H1 (cell line): Measurements from ENCODE around the gene RPS3. TPM values are rescaled to one million over a fixed set of nuclear protein-coding genes. Genes with fewer than 3 reads are reported as not detected.

ENCODE experiments used
- CTCF ChIA-PET: fragments of 300-600 bp; sonication (Branson Sonifier 250); formaldehyde crosslinking; loops from one replicate; lab custom pipeline; 2021; ENCODE audit not compliant: partially characterized antibody; lab: Charles Lee
- POLR2A ChIA-PET: fragments of 300-600 bp; sonication (Branson Sonifier 250); formaldehyde crosslinking; loops from one replicate; lab custom pipeline; 2021; ENCODE audit warnings: inconsistent platforms; ENCODE audit not compliant: partially characterized antibody; lab: Charles Lee
- DNase-seq, 2 experiments: peaks; one replicate each; pipeline versions ENCODE4 v3.0.0 to v3.0.0-alpha.2; 2010 to 2022; ENCODE audit warnings: low spot score in 2 of 2, low read depth in 1 of 2, mixed read lengths in 1 of 2
- FAIRE-seq: peaks from 2 replicates; lab custom pipeline; 2011; peaks lifted over from hg19 to GRCh38; lab: Jason Lieb, UNC
- H2AFZ ChIP-seq: 2 replicates; pipeline ENCODE4 v1.8.1; 2012; ENCODE audit warnings: low read length, inconsistent platforms
- H2AK5ac ChIP-seq: 2 replicates; pipeline ENCODE4 v1.6.1; 2013; ENCODE audit warnings: low read depth, low read length
- H2BK120ac ChIP-seq: replicated peaks from 2 replicates; pipeline ENCODE3; 2013; ENCODE audit warnings: low read depth, low read length, inconsistent platforms
- H2BK12ac ChIP-seq: 2 replicates; pipeline ENCODE4 v1.6.1; 2013; ENCODE audit warnings: low read depth, low read length
- H2BK15ac ChIP-seq: 2 replicates; pipeline ENCODE4 v1.6.1; 2013; ENCODE audit warnings: low read length
- H2BK20ac ChIP-seq: 2 replicates; pipeline ENCODE4 v1.6.1; 2013; ENCODE audit warnings: low read length
- H2BK5ac ChIP-seq: 2 replicates; pipeline ENCODE4 v1.6.1; 2013; ENCODE audit warnings: low read depth, low read length
- H3K14ac ChIP-seq: 2 replicates; pipeline ENCODE4 v1.6.1; 2013; ENCODE audit warnings: inconsistent platforms; ENCODE audit not compliant: insufficient read length
- H3K18ac ChIP-seq: 2 replicates; pipeline ENCODE4 v1.6.1; 2013; ENCODE audit warnings: low read length; ENCODE audit errors: extremely low read depth
- H3K23ac ChIP-seq: 2 replicates; pipeline ENCODE4 v1.6.1; 2013; ENCODE audit warnings: inconsistent platforms; ENCODE audit not compliant: insufficient read length
- H3K23me2 ChIP-seq: 2 replicates; pipeline ENCODE4 v1.6.1; 2013; ENCODE audit warnings: low read depth, low read length
- H3K27ac ChIP-seq: 2 replicates; pipeline ENCODE4 v1.6.1; 2011; ENCODE audit warnings: low read depth, low read length, inconsistent platforms
- H3K27me3 ChIP-seq, 4 experiments: replicated peaks in 1 of 4; 1 replicate in 1 of 4; 2 replicates in 3 of 4; pipeline versions ENCODE4 v1.6.1 to v1.8.1; 2011 to 2013; ENCODE audit warnings: low read length in 3 of 4, mild to moderate bottlenecking in 3 of 4, inconsistent platforms in 2 of 4, mixed read lengths in 2 of 4, moderate library complexity in 1 of 4; ENCODE audit not compliant: control insufficient read depth in 3 of 4, insufficient read depth in 3 of 4; ENCODE audit errors: extremely low read depth in 1 of 4
- H3K36me3 ChIP-seq, 4 experiments: 2 replicates each; pipeline versions ENCODE4 v1.6.1 to v1.8.1; 2011 to 2013; ENCODE audit warnings: mild to moderate bottlenecking in 4 of 4, low read length in 3 of 4, moderate library complexity in 2 of 4, control low read depth in 1 of 4, inconsistent platforms in 1 of 4; ENCODE audit not compliant: insufficient read depth in 4 of 4, control insufficient read depth in 2 of 4
- H3K4ac ChIP-seq: replicated peaks from 2 replicates; pipeline ENCODE3; 2013; ENCODE audit warnings: low read length, low read depth, mixed read lengths, inconsistent platforms; ENCODE audit not compliant: insufficient read length
- H3K4me1 ChIP-seq, 4 experiments: replicated peaks in 1 of 4; 1 replicate in 1 of 4; 2 replicates in 3 of 4; pipeline versions ENCODE4 v1.6.1 to v1.8.1; 2011 to 2013; ENCODE audit warnings: low read length in 3 of 4, inconsistent platforms in 2 of 4, mixed read lengths in 1 of 4; ENCODE audit not compliant: insufficient read depth in 4 of 4, control insufficient read depth in 3 of 4
- H3K4me2 ChIP-seq, 2 experiments: 2 replicates each; pipeline versions ENCODE4 v1.6.1 to v1.8.1; 2011 to 2013; ENCODE audit warnings: low read depth in 2 of 2, low read length in 2 of 2, control low read depth in 1 of 2, inconsistent platforms in 1 of 2, mild to moderate bottlenecking in 1 of 2; ENCODE audit not compliant: insufficient read depth in 1 of 2
- H3K4me3 ChIP-seq, 4 experiments: fragments of 200-600, 300-600 bp in 1 of 4; sonication (generic), shearing (Covaris generic), sonication (Bioruptor Twin) in 1 of 4; 2 replicates each; pipeline versions ENCODE4 v1.5.1 to v1.8.1; 2011 to 2016; ENCODE audit warnings: low read length in 4 of 4, low read depth in 3 of 4, control low read depth in 2 of 4, inconsistent platforms in 2 of 4, mild to moderate bottlenecking in 2 of 4, mixed read lengths in 1 of 4, moderate library complexity in 1 of 4; ENCODE audit not compliant: insufficient read depth in 2 of 4; ENCODE audit errors: extremely low read depth in 1 of 4
- H3K56ac ChIP-seq: replicated peaks from 2 replicates; pipeline ENCODE3; 2013; ENCODE audit warnings: low read depth, mild to moderate bottlenecking, mixed read lengths, low read length, inconsistent platforms; ENCODE audit not compliant: insufficient read length
- H3K79me1 ChIP-seq: 2 replicates; pipeline ENCODE4 v1.6.1; 2013; ENCODE audit warnings: low read depth, low read length, control low read depth
- H3K79me2 ChIP-seq, 2 experiments: 2 replicates each; pipeline versions ENCODE4 v1.6.1 to v1.8.1; 2012 to 2013; ENCODE audit warnings: low read length in 2 of 2, mild to moderate bottlenecking in 2 of 2, inconsistent platforms in 1 of 2; ENCODE audit not compliant: insufficient read depth in 2 of 2, control insufficient read depth in 1 of 2
- H3K9ac ChIP-seq, 4 experiments: replicated peaks in 1 of 4; 1 replicate in 1 of 4; 2 replicates in 3 of 4; pipeline versions ENCODE4 v1.6.1 to v1.8.1; 2011 to 2013; ENCODE audit warnings: low read depth in 3 of 4, low read length in 3 of 4, control low read depth in 2 of 4, mild to moderate bottlenecking in 2 of 4, moderate library complexity in 2 of 4, inconsistent platforms in 1 of 4; ENCODE audit errors: extremely low read depth in 1 of 4
- H3K9me3 ChIP-seq, 2 experiments: 2 replicates each; pipeline versions ENCODE4 v1.6.1 to v1.8.1; 2012 to 2013; ENCODE audit warnings: mild to moderate bottlenecking in 2 of 2, moderate library complexity in 2 of 2, control low read depth in 1 of 2, inconsistent platforms in 1 of 2, low read depth in 1 of 2, low read length in 1 of 2, mixed read lengths in 1 of 2; ENCODE audit not compliant: insufficient read depth in 2 of 2
- H4K20me1 ChIP-seq, 2 experiments: replicated peaks in 1 of 2; 2 replicates each; pipeline versions ENCODE3 to v1.8.1; 2011 to 2013; ENCODE audit warnings: inconsistent platforms in 2 of 2, low read length in 2 of 2, mild to moderate bottlenecking in 1 of 2; ENCODE audit not compliant: insufficient read depth in 2 of 2, control insufficient read depth in 1 of 2
- H4K5ac ChIP-seq: 2 replicates; pipeline ENCODE4 v1.6.1; 2013; ENCODE audit warnings: low read length, low read depth, mixed read lengths, inconsistent platforms; ENCODE audit not compliant: insufficient read length
- H4K8ac ChIP-seq: 2 replicates; pipeline ENCODE4 v1.8.0; 2013; ENCODE audit warnings: mild to moderate bottlenecking, moderate library complexity, low read length, inconsistent platforms; ENCODE audit not compliant: insufficient read depth; ENCODE audit errors: extremely low read depth
- H4K91ac ChIP-seq: replicated peaks from 2 replicates; pipeline ENCODE3; 2013; ENCODE audit warnings: low read length, mixed read lengths, inconsistent platforms; ENCODE audit not compliant: insufficient read length
- RBBP5 ChIP-seq: IDR thresholded peaks from 2 replicates; pipeline ENCODE4 v1.7.1; 2012; ENCODE audit warnings: low read depth, mild to moderate bottlenecking, inconsistent platforms, low read length, moderate library complexity, borderline replicate concordance
- RNF2 ChIP-seq: fragments of 200-900, 300-1000 bp; sonication (generic); IDR thresholded peaks from 2 replicates; pipeline ENCODE4 v1.7.1; 2016; ENCODE audit warnings: borderline replicate concordance, low read depth, mild to moderate bottlenecking, antibody characterized with exemption, low read length; ENCODE audit not compliant: poor library complexity, severe bottlenecking; ENCODE audit errors: missing control alignments
- TAF1 ChIP-seq: IDR thresholded peaks from 2 replicates; pipeline ENCODE4 v1.6.1; 2011; ENCODE audit warnings: mild to moderate bottlenecking, low read depth, low read length
- WGBS, 2 experiments: shearing (Covaris generic) in 1 of 2; methylation state at CpG; one replicate each; pipeline versions ENCODE4 v1.1.6 to v1.1.7; 2013 to 2015; ENCODE audit warnings: low lambda C conversion rate in 2 of 2, mixed read lengths in 2 of 2, inconsistent platforms in 1 of 2, low coverage in 1 of 2, missing lambda C conversion rate in 1 of 2; ENCODE audit not compliant: insufficient replicate concordance in 2 of 2, insufficient coverage in 1 of 2, insufficient read length in 1 of 2; ENCODE audit errors: extremely low coverage in 1 of 2, missing lambda C conversion rate in 1 of 2; 5-methylcytosine and 5-hydroxymethylcytosine counted together
- polyA plus RNA-seq, 7 experiments: library from polyadenylated mRNA; depleted of rRNA in 3 of 7; stranded (reverse) in 5 of 7; unstranded in 2 of 7; fragments of >200 nt in 5 of 7; fragments of 200-250 nt in 2 of 7; gene quantifications; 1 replicate in 5 of 7; 2 replicates in 1 of 7; 4 replicates in 1 of 7; pipeline versions ENCODE4 v1.2.1 to v1.2.3, GENCODE V29; 2011 to 2013; ENCODE audit warnings: missing spikeins in 2 of 7, mixed read lengths in 2 of 7
- total RNA-seq: library from RNA; stranded (reverse); fragmentation: NEBNext Ultra II Directional; extraction: Animal tissue kit (Norgen Biotek cat#: 25700); gene quantifications from 2 replicates; pipeline ENCODE4 v1.2.1, GENCODE V29; 2021

Gene RPS3
- total and polyA plus RNA-seq, 2 of the 8 experiments (the other 6 are each of a cell fraction or from before 2014, with no cell fraction given) = 3,813 to 4,194 TPM

- H4K5ac ChIP-seq = peak within 1 kb of the TSS; percentile 53
- peaks cover 0 to 3% of the 10 kb centered on the region in 2 experiments; a peak in 1 of 4 replicates for H3K79me2 ChIP-seq
- H4K8ac ChIP-seq = peak within 1 kb of the TSS; percentile 74
- peak within 1 kb of the TSS; percentile 100 for H4K91ac ChIP-seq
- POLR2A ChIA-PET = interaction anchor here (1.0 to 6.6 kb wide), 5 partner anchors 12 to 195 kb away, joined by 3 to 72 read pairs (median 4); no protein-coding TSS in a partner anchor
- peak within 1 kb of the TSS; percentile 98 to 99 for H3K4me2 ChIP-seq
- peak within 1 kb of the TSS; percentile 54 to 82 (median 58) for H3K4me3 ChIP-seq
- no CpG with 5 or more reads among the region's 38 CpGs for WGBS, 2 experiments
- no peak within 1 kb of the TSS for H3K27ac ChIP-seq
- peak within 1 kb of the TSS; percentile 99 for H3K18ac ChIP-seq
- peak within 1 kb of the TSS; percentile 98 for H2BK12ac ChIP-seq
- peaks cover 10 to 28% (median 15%) of the 10 kb centered on the region in 4 experiments for H3K4me1 ChIP-seq
- CTCF ChIA-PET = interaction anchor here (0.6 to 2.3 kb wide), 10 partner anchors 11 to 75 kb away, joined by 3 to 10 read pairs (median 4); no protein-coding TSS in a partner anchor
- H3K9ac ChIP-seq = peak within 1 kb of the TSS in 2 of 4 experiments; percentile 42 to 60; a peak in 5 of 7 replicates
- DNase-seq (peak in 1 of 2 experiments; percentile 69), FAIRE-seq (no peak)
- H2BK20ac ChIP-seq = peak within 1 kb of the TSS; percentile 97
- H3K79me1 ChIP-seq = peaks cover 9% of the 10 kb centered on the region
- H2BK120ac ChIP-seq = peak within 1 kb of the TSS; percentile 97
- peaks cover 0 to 4% of the 10 kb centered on the region in 2 experiments for H4K20me1 ChIP-seq
- peak within 1 kb of the TSS; percentile 63 for H2AFZ ChIP-seq
- H3K23me2 ChIP-seq = peaks cover 19% of the 10 kb centered on the region
- peak within 1 kb of the TSS; percentile 98; the same call in 1 of the 2 replicates for H2BK5ac ChIP-seq
- H3K23ac ChIP-seq = no peak within 1 kb of the TSS
- peak within 1 kb of the TSS; percentile 98 for H3K4ac ChIP-seq
- no peaks in the 10 kb centered on the region for H3K36me3 ChIP-seq
- H2AK5ac ChIP-seq = peak within 1 kb of the TSS; percentile 69
- peak within 1 kb of the TSS; percentile 73 for H3K14ac ChIP-seq
- peak within 1 kb of the TSS; percentile 100; the same call in 1 of the 2 replicates for H2BK15ac ChIP-seq
- no peaks in the 10 kb centered on the region for H3K9me3 ChIP-seq
- TF ChIP-seq RNF2 (no peak), RBBP5 (peak; percentile 10; the same call in 1 of the 2 replicates), TAF1 (0 out of 2 replicates have a peak, but pooled peaks have one; percentile 20)
- TF ChIP-seq, all 59 proteins: peak for 2
- Histone ChIP-seq H3K27me3 (peaks cover 4 to 11% (median 10%) of the 10 kb centered on the region in 4 experiments; a peak in 6 of 7 replicates), H3K56ac (peak within 1 kb of the TSS; percentile 48)
These were observed 47.9 kb upstream of the RPS3 start, which contains the start of gene ARRB1 for GRCh38 chr11:75351541-75351790. Gene ARRB1 (minus strand): TSS chr11:75351661. CDS start chr11:75351607, 54 bp downstream.
